Nephron progenitor cell (in vitro differentiated cells): ENCODE measurements around the gene IGLL1.
"Not testable (repeated sequence)": the region's sequence is repeated elsewhere in the genome, so short reads cannot be mapped to it uniquely, and the experiment has no call there.

Experiments
- DNase-seq: peaks from one replicate; pipeline ENCODE4 v3.0.0; 2021
- H3K27ac Mint-ChIP-seq: 2 replicates; pipeline ENCODE4 v1.8.0; 2021; ENCODE audit warnings: mild to moderate bottlenecking, moderate library complexity, mixed read lengths
- H3K27me3 Mint-ChIP-seq: 2 replicates; pipeline ENCODE4 v1.8.0; 2021; ENCODE audit warnings: mild to moderate bottlenecking, low read depth, mixed read lengths; ENCODE audit not compliant: poor library complexity
- H3K36me3 Mint-ChIP-seq: 2 replicates; pipeline ENCODE4 v1.8.0; 2021; ENCODE audit warnings: low read depth, mixed read lengths
- H3K4me1 Mint-ChIP-seq: 2 replicates; pipeline ENCODE4 v1.8.0; 2021; ENCODE audit warnings: mixed read lengths
- H3K4me3 Mint-ChIP-seq: 2 replicates; pipeline ENCODE4 v1.8.0; 2021; ENCODE audit warnings: mild to moderate bottlenecking, moderate library complexity, mixed read lengths
- H3K9me3 Mint-ChIP-seq: 2 replicates; pipeline ENCODE4 v1.8.0; 2021; ENCODE audit warnings: mild to moderate bottlenecking, moderate library complexity, mixed read lengths
- TF ChIP-seq, protein P1 (sequence below): fragments of 200-600 bp; sonication (generic); IDR thresholded peaks from 2 replicates; pipeline ENCODE4 v1.5.0; 2021; ENCODE audit warnings: antibody characterized with exemption

The IGLL1 gene

DNA sequence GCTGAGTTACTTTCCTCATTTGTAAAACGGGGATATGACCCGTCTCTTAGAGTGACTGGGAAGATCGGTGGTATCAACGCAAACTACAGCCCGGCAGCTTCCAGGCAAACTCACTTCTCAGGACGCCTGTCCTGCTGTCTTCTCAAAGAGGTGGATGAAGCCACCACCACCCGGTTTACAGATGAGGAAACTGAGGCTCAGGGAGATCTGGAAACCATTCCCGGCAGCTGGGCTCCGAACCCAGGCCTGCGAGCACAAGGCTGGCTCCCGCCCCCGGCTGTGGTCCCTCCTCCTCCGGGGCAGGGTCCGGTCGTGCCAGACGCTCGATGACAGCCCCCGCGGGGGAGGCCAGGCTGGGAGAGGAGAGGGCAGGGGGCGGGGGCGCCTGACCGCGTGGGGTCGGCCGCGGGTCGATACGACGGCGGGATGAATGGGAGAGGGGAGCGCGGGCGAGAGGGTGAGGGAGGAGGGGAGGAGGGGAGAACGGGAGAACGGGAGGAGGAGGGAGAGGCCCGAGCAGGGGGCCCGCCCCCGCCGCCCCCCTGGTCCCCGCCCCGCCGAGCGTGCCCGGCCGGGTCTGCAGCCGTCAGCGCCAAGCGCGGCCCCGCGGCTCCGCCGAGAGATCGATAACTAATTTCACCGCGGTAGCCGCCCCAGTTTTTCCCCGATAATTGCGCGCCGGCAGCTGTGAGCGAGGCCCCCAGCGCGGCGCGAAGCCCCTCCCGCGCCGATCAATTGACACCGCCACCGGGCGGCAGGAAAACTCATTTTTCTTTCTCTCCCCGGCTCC, 14.0 kb downstream of the IGLL1 start:
- no peaks in the 10 kb centered on the region for H3K36me3 Mint-ChIP-seq
- peak; percentile 75 for DNase-seq
- H3K27me3 Mint-ChIP-seq = peaks cover 20% of the 10 kb centered on the region

DNA sequence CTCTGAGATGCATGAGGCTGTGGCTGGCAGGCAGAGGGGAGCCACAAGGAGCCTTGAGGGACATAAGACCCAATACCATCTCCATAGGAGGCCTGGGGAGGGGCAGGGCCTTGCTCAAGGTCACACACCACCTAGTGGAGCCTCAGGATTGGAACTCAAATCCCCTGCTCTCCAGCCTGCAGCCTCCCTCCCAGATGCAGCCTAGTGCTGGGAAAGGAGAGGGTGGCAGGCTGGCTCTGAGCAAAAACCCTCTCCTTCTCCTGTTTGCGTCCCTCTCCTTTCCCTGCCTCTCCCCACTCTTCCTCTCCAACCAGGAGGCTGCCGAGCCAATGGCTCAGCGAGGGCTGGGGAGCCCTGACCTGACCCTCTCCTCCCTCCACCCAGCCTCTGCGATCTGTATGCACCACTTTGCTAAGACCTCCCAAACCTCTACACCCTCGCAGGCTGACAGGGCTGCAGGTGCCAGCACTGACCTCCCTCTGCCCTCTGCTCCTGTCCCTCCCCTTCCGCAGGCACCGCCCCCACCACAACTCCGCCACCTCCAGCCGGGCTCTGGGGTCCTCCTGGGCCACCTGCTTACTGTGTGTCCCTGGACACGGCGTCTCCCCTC, 14.7 kb downstream of the IGLL1 start:
- Mint-ChIP-seq H3K4me1 (peaks cover 34% of the 10 kb centered on the region), H3K27me3 (peaks cover 20% of the 10 kb centered on the region), H3K27ac (no peak overlapping the region), H3K4me3 (peak overlapping the region; percentile 85), H3K36me3 (no peaks in the 10 kb centered on the region), H3K9me3 (no peaks in the 10 kb centered on the region)
- TF ChIP-seq, protein P1, sequence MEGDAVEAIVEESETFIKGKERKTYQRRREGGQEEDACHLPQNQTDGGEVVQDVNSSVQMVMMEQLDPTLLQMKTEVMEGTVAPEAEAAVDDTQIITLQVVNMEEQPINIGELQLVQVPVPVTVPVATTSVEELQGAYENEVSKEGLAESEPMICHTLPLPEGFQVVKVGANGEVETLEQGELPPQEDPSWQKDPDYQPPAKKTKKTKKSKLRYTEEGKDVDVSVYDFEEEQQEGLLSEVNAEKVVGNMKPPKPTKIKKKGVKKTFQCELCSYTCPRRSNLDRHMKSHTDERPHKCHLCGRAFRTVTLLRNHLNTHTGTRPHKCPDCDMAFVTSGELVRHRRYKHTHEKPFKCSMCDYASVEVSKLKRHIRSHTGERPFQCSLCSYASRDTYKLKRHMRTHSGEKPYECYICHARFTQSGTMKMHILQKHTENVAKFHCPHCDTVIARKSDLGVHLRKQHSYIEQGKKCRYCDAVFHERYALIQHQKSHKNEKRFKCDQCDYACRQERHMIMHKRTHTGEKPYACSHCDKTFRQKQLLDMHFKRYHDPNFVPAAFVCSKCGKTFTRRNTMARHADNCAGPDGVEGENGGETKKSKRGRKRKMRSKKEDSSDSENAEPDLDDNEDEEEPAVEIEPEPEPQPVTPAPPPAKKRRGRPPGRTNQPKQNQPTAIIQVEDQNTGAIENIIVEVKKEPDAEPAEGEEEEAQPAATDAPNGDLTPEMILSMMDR = no peak
- DNase-seq = peak; percentile 55

More for the DNA sequence above, 14.0 kb downstream of the IGLL1 start:
- TF ChIP-seq, protein P1 = no peak
- H3K4me1 Mint-ChIP-seq = peaks cover 34% of the 10 kb centered on the region
- H3K27ac Mint-ChIP-seq = no peak overlapping the region
- no peaks in the 10 kb centered on the region for H3K9me3 Mint-ChIP-seq
- H3K4me3 Mint-ChIP-seq = peak overlapping the region; percentile 85

DNA sequence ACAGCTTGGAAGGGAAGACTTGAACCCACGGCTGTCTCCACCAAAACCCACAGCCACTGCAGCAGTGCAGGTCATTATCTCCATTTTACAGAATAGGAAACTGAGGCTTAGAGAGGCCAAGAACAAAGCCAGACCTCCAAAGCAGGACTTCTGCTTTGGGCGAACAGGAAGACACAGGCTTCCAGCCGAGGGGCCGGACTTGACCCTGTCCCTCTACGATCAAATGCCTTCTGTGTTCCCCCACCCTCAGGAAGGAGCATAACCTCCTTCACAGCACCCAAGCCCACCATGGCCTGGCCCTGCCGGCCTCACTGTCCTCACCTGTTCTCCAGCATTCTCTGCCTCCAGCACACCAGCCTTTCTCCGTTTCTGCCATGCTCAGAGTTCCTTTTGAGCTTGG, 15.8 kb downstream of the IGLL1 start:
- Mint-ChIP-seq H3K9me3 (no peaks in the 10 kb centered on the region), H3K4me1 (peaks cover 34% of the 10 kb centered on the region), H3K27me3 (peaks cover 20% of the 10 kb centered on the region), H3K27ac (no peak overlapping the region), H3K4me3 (no peak overlapping the region), H3K36me3 (no peaks in the 10 kb centered on the region)
- no peak for DNase-seq
- TF ChIP-seq, protein P1 = no peak

DNA sequence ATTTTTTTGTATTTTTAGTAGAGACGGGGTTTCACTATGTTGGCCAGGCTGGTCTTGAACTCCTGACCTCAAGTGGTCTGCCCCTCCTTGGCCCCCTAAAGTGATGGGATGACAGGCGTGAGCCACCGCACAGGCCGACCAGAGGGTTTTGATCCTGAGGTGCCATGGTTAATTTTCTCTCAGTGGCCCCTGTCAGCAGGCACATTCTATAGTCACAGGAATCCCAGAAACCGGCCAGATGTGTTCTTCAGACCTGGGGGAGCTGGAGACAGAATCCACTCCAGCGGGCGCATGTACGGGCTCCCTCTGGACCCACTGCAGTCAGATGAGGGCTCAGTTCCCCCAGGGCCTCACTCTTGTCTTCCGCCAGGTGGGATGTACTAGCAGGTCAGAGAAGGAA, 17.0 kb downstream of the IGLL1 start:
- peaks cover 34% of the 10 kb centered on the region for H3K4me1 Mint-ChIP-seq
- H3K36me3 Mint-ChIP-seq = no peaks in the 10 kb centered on the region
- no peak for DNase-seq
- no peak overlapping the region for H3K27ac Mint-ChIP-seq
- H3K4me3 Mint-ChIP-seq = no peak overlapping the region
- TF ChIP-seq, protein P1 = no peak
- no peaks in the 10 kb centered on the region for H3K9me3 Mint-ChIP-seq
- peaks cover 21% of the 10 kb centered on the region for H3K27me3 Mint-ChIP-seq

DNA sequence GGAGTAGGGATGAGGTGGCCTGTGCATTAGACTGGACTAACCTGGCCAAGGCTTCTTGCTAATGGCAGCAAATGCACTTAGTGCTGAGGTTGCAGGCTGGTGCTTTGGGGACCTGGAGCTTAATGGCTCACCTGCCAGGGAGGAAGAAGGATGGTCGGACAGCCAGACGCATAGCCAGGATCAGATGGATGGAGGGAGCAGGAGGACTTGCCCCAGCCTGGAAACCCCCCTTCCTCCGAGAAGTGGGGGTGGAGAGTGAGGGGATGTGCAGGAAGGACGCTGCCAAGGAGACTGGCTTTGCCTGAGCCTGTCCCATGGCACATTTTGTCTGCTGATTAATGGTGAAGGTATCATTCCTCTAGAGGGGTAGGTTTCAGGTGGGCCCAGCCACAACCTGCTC, 17.9 kb downstream of the IGLL1 start:
- TF ChIP-seq, protein P1 = no peak
- DNase-seq = no peak
- Mint-ChIP-seq H3K4me1 (peaks cover 28% of the 10 kb centered on the region), H3K9me3 (no peaks in the 10 kb centered on the region), H3K27me3 (peaks cover 19% of the 10 kb centered on the region), H3K36me3 (no peaks in the 10 kb centered on the region), H3K27ac (no peak overlapping the region), H3K4me3 (no peak overlapping the region)

DNA sequence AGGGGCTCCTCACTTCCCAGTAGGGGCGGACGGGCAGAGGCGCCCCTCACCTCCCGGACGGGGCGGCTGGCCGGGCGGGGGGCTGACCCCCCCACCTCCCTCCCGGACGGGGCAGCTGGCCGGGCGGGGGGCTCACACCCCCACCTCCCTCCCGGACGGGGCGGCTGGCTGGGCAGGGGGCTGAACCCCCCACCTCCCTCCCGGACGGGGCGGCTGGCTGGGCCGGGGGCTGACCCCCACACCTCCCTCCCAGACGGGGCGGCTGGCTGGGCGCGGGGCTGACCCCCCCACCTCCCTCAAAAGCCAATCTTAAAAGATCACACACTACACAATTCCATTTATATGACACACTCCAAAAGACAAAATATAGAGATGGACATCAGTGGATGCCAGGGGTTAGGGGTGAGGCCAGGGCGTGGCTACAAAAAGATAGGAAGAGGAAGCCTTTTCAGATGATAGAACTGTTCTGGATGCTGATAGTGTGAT, 19.0 kb downstream of the IGLL1 start:
- Mint-ChIP-seq H3K4me1 (peaks cover 24% of the 10 kb centered on the region), H3K27me3 (peaks cover 18% of the 10 kb centered on the region)
- H3K27ac Mint-ChIP-seq, H3K36me3 Mint-ChIP-seq, H3K9me3 Mint-ChIP-seq, H3K4me3 Mint-ChIP-seq, DNase-seq: not testable (repeated sequence)

DNA sequence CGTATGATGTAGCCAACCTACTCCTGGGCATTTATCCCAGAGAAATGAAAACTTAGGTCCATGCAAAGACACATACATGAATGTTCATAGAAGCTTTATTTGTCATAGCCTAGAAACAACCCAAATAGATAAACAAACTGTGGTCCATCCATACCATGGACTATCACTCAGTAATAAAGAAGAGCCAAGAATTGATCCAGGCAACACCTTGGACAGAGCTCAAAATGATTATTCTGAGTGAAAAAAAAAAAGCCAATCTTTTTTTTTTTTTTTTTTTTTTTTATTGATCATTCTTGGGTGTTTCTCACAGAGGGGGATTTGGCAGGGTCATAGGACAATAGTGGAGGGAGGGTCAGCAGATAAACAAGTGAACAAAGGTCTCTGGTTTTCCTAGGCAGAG, 19.9 kb downstream of the IGLL1 start:
- Mint-ChIP-seq H3K27me3 (peaks cover 24% of the 10 kb centered on the region), H3K4me1 (peaks cover 17% of the 10 kb centered on the region)
- H3K9me3 Mint-ChIP-seq, DNase-seq, H3K27ac Mint-ChIP-seq, H3K4me3 Mint-ChIP-seq, H3K36me3 Mint-ChIP-seq: not testable (repeated sequence)
